NCI-H2081 treated with DMSO at 0.1 percent for 48 hours (cell line): ENCODE measurements around the gene CEBPA.

Experiments
- DNase-seq: peaks from one replicate; lab custom pipeline; 2025; lab: John Stamatoyannopoulos, UW

CEBPA gene

GRCh38 chr19:33286899-33287298 is 15.4 kb downstream of the CEBPA start:
- no peak for DNase-seq

GRCh38 chr19:33285441-33285927 is 16.9 kb downstream of the CEBPA start:
- no peak for DNase-seq

GRCh38 chr19:33284756-33285155 is 17.6 kb downstream of the CEBPA start:
- no peak for DNase-seq

GRCh38 chr19:33284146-33284643 is 18.1 kb downstream of the CEBPA start:
- no peak for DNase-seq

GRCh38 chr19:33283589-33283988 is 18.7 kb downstream of the CEBPA start:
- no peak for DNase-seq

- DNase-seq: no peak
These were observed 20.2 kb downstream of the CEBPA start for GRCh38 chr19:33282036-33282671.

- DNase-seq: no peak
These were observed 20.9 kb downstream of the CEBPA start for GRCh38 chr19:33281296-33281926.

- no peak for DNase-seq
These were observed 21.9 kb downstream of the CEBPA start for GRCh38 chr19:33280351-33280921.

GRCh38 chr19:33279430-33280350 is 22.6 kb downstream of the CEBPA start:
- no peak for DNase-seq

- no peak for DNase-seq
These were observed 23.7 kb downstream of the CEBPA start for GRCh38 chr19:33278403-33279269.

GRCh38 chr19:33278023-33278402 is 24.3 kb downstream of the CEBPA start:
- DNase-seq: no peak

GRCh38 chr19:33277434-33277833 is 24.9 kb downstream of the CEBPA start:
- DNase-seq: no peak

- no peak for DNase-seq
These were observed 26.3 kb downstream of the CEBPA start for GRCh38 chr19:33275933-33276619.

GRCh38 chr19:33275559-33275932 is 26.8 kb downstream of the CEBPA start:
- no peak for DNase-seq

GRCh38 chr19:33274663-33275558 is 27.4 kb downstream of the CEBPA start:
- DNase-seq: no peak

GRCh38 chr19:33273881-33274662 is 28.3 kb downstream of the CEBPA start:
- DNase-seq: no peak

- no peak for DNase-seq
These were observed 29.1 kb downstream of the CEBPA start for GRCh38 chr19:33273065-33273736.
